H1 (cell line): ENCODE results near the gene CD72. TPM values are rescaled to one million over a fixed set of nuclear protein-coding genes. Genes with fewer than 3 reads are reported as not detected.

Source experiments
- CTCF ChIA-PET: fragments of 300-600 bp; sonication (Branson Sonifier 250); formaldehyde crosslinking; loops from one replicate; lab custom pipeline; 2021; ENCODE audit not compliant: partially characterized antibody; lab: Charles Lee
- POLR2A ChIA-PET: fragments of 300-600 bp; sonication (Branson Sonifier 250); formaldehyde crosslinking; loops from one replicate; lab custom pipeline; 2021; ENCODE audit warnings: inconsistent platforms; ENCODE audit not compliant: partially characterized antibody; lab: Charles Lee
- DNase-seq, 2 experiments: peaks; one replicate each; pipeline versions ENCODE4 v3.0.0 to v3.0.0-alpha.2; 2010 to 2022; ENCODE audit warnings: low spot score in 2 of 2, low read depth in 1 of 2, mixed read lengths in 1 of 2
- FAIRE-seq: peaks from 2 replicates; lab custom pipeline; 2011; peaks lifted over from hg19 to GRCh38; lab: Jason Lieb, UNC
- H2AFZ ChIP-seq: 2 replicates; pipeline ENCODE4 v1.8.1; 2012; ENCODE audit warnings: low read length, inconsistent platforms
- H2AK5ac ChIP-seq: 2 replicates; pipeline ENCODE4 v1.6.1; 2013; ENCODE audit warnings: low read depth, low read length
- H2BK120ac ChIP-seq: replicated peaks from 2 replicates; pipeline ENCODE3; 2013; ENCODE audit warnings: low read depth, low read length, inconsistent platforms
- H2BK12ac ChIP-seq: 2 replicates; pipeline ENCODE4 v1.6.1; 2013; ENCODE audit warnings: low read depth, low read length
- H2BK15ac ChIP-seq: 2 replicates; pipeline ENCODE4 v1.6.1; 2013; ENCODE audit warnings: low read length
- H2BK20ac ChIP-seq: 2 replicates; pipeline ENCODE4 v1.6.1; 2013; ENCODE audit warnings: low read length
- H2BK5ac ChIP-seq: 2 replicates; pipeline ENCODE4 v1.6.1; 2013; ENCODE audit warnings: low read depth, low read length
- H3K14ac ChIP-seq: 2 replicates; pipeline ENCODE4 v1.6.1; 2013; ENCODE audit warnings: inconsistent platforms; ENCODE audit not compliant: insufficient read length
- H3K18ac ChIP-seq: 2 replicates; pipeline ENCODE4 v1.6.1; 2013; ENCODE audit warnings: low read length; ENCODE audit errors: extremely low read depth
- H3K23ac ChIP-seq: 2 replicates; pipeline ENCODE4 v1.6.1; 2013; ENCODE audit warnings: inconsistent platforms; ENCODE audit not compliant: insufficient read length
- H3K23me2 ChIP-seq: 2 replicates; pipeline ENCODE4 v1.6.1; 2013; ENCODE audit warnings: low read depth, low read length
- H3K27ac ChIP-seq: 2 replicates; pipeline ENCODE4 v1.6.1; 2011; ENCODE audit warnings: low read depth, low read length, inconsistent platforms
- H3K27me3 ChIP-seq, 4 experiments: replicated peaks in 1 of 4; 1 replicate in 1 of 4; 2 replicates in 3 of 4; pipeline versions ENCODE4 v1.6.1 to v1.8.1; 2011 to 2013; ENCODE audit warnings: low read length in 3 of 4, mild to moderate bottlenecking in 3 of 4, inconsistent platforms in 2 of 4, mixed read lengths in 2 of 4, moderate library complexity in 1 of 4; ENCODE audit not compliant: control insufficient read depth in 3 of 4, insufficient read depth in 3 of 4; ENCODE audit errors: extremely low read depth in 1 of 4
- H3K36me3 ChIP-seq, 4 experiments: 2 replicates each; pipeline versions ENCODE4 v1.6.1 to v1.8.1; 2011 to 2013; ENCODE audit warnings: mild to moderate bottlenecking in 4 of 4, low read length in 3 of 4, moderate library complexity in 2 of 4, control low read depth in 1 of 4, inconsistent platforms in 1 of 4; ENCODE audit not compliant: insufficient read depth in 4 of 4, control insufficient read depth in 2 of 4
- H3K4ac ChIP-seq: replicated peaks from 2 replicates; pipeline ENCODE3; 2013; ENCODE audit warnings: low read length, low read depth, mixed read lengths, inconsistent platforms; ENCODE audit not compliant: insufficient read length
- H3K4me1 ChIP-seq, 4 experiments: replicated peaks in 1 of 4; 1 replicate in 1 of 4; 2 replicates in 3 of 4; pipeline versions ENCODE4 v1.6.1 to v1.8.1; 2011 to 2013; ENCODE audit warnings: low read length in 3 of 4, inconsistent platforms in 2 of 4, mixed read lengths in 1 of 4; ENCODE audit not compliant: insufficient read depth in 4 of 4, control insufficient read depth in 3 of 4
- H3K4me2 ChIP-seq, 2 experiments: 2 replicates each; pipeline versions ENCODE4 v1.6.1 to v1.8.1; 2011 to 2013; ENCODE audit warnings: low read depth in 2 of 2, low read length in 2 of 2, control low read depth in 1 of 2, inconsistent platforms in 1 of 2, mild to moderate bottlenecking in 1 of 2; ENCODE audit not compliant: insufficient read depth in 1 of 2
- H3K4me3 ChIP-seq, 4 experiments: fragments of 200-600, 300-600 bp in 1 of 4; sonication (generic), shearing (Covaris generic), sonication (Bioruptor Twin) in 1 of 4; 2 replicates each; pipeline versions ENCODE4 v1.5.1 to v1.8.1; 2011 to 2016; ENCODE audit warnings: low read length in 4 of 4, low read depth in 3 of 4, control low read depth in 2 of 4, inconsistent platforms in 2 of 4, mild to moderate bottlenecking in 2 of 4, mixed read lengths in 1 of 4, moderate library complexity in 1 of 4; ENCODE audit not compliant: insufficient read depth in 2 of 4; ENCODE audit errors: extremely low read depth in 1 of 4
- H3K56ac ChIP-seq: replicated peaks from 2 replicates; pipeline ENCODE3; 2013; ENCODE audit warnings: low read depth, mild to moderate bottlenecking, mixed read lengths, low read length, inconsistent platforms; ENCODE audit not compliant: insufficient read length
- H3K79me1 ChIP-seq: 2 replicates; pipeline ENCODE4 v1.6.1; 2013; ENCODE audit warnings: low read depth, low read length, control low read depth
- H3K79me2 ChIP-seq, 2 experiments: 2 replicates each; pipeline versions ENCODE4 v1.6.1 to v1.8.1; 2012 to 2013; ENCODE audit warnings: low read length in 2 of 2, mild to moderate bottlenecking in 2 of 2, inconsistent platforms in 1 of 2; ENCODE audit not compliant: insufficient read depth in 2 of 2, control insufficient read depth in 1 of 2
- H3K9ac ChIP-seq, 4 experiments: replicated peaks in 1 of 4; 1 replicate in 1 of 4; 2 replicates in 3 of 4; pipeline versions ENCODE4 v1.6.1 to v1.8.1; 2011 to 2013; ENCODE audit warnings: low read depth in 3 of 4, low read length in 3 of 4, control low read depth in 2 of 4, mild to moderate bottlenecking in 2 of 4, moderate library complexity in 2 of 4, inconsistent platforms in 1 of 4; ENCODE audit errors: extremely low read depth in 1 of 4
- H3K9me3 ChIP-seq, 2 experiments: 2 replicates each; pipeline versions ENCODE4 v1.6.1 to v1.8.1; 2012 to 2013; ENCODE audit warnings: mild to moderate bottlenecking in 2 of 2, moderate library complexity in 2 of 2, control low read depth in 1 of 2, inconsistent platforms in 1 of 2, low read depth in 1 of 2, low read length in 1 of 2, mixed read lengths in 1 of 2; ENCODE audit not compliant: insufficient read depth in 2 of 2
- H4K20me1 ChIP-seq, 2 experiments: replicated peaks in 1 of 2; 2 replicates each; pipeline versions ENCODE3 to v1.8.1; 2011 to 2013; ENCODE audit warnings: inconsistent platforms in 2 of 2, low read length in 2 of 2, mild to moderate bottlenecking in 1 of 2; ENCODE audit not compliant: insufficient read depth in 2 of 2, control insufficient read depth in 1 of 2
- H4K5ac ChIP-seq: 2 replicates; pipeline ENCODE4 v1.6.1; 2013; ENCODE audit warnings: low read length, low read depth, mixed read lengths, inconsistent platforms; ENCODE audit not compliant: insufficient read length
- H4K8ac ChIP-seq: 2 replicates; pipeline ENCODE4 v1.8.0; 2013; ENCODE audit warnings: mild to moderate bottlenecking, moderate library complexity, low read length, inconsistent platforms; ENCODE audit not compliant: insufficient read depth; ENCODE audit errors: extremely low read depth
- H4K91ac ChIP-seq: replicated peaks from 2 replicates; pipeline ENCODE3; 2013; ENCODE audit warnings: low read length, mixed read lengths, inconsistent platforms; ENCODE audit not compliant: insufficient read length
- ASH2L ChIP-seq: fragments of 200-600, 300-600 bp; sonication (generic); IDR thresholded peaks from one replicate; pipeline ENCODE4 v1.7.1; 2017; ENCODE audit warnings: low read length
- BCL11A ChIP-seq, 2 experiments: IDR thresholded peaks; one replicate each; pipeline ENCODE4 v1.6.1; 2011; ENCODE audit warnings: low read depth in 2 of 2, low read length in 2 of 2, mild to moderate bottlenecking in 2 of 2
- CBX8 ChIP-seq: fragments of 300-800, 300-1000 bp; sonication (generic); IDR thresholded peaks from 2 replicates; pipeline ENCODE4 v1.7.1; 2016; ENCODE audit warnings: low read depth, low read length, borderline replicate concordance
- CEBPB ChIP-seq: IDR thresholded peaks from 2 replicates; pipeline ENCODE4 v1.6.1; 2012; ENCODE audit warnings: low read depth, low read length
- E2F6 ChIP-seq: IDR thresholded peaks from 2 replicates; pipeline ENCODE4 v1.6.1; 2012; ENCODE audit warnings: inconsistent platforms
- HDAC2 ChIP-seq, 2 experiments: fragments of 300-600 bp in 1 of 2; sonication (generic) in 1 of 2; IDR thresholded peaks; 2 replicates each; pipeline ENCODE4 v1.6.1; 2011 to 2012; ENCODE audit warnings: low read depth in 2 of 2, low read length in 2 of 2, mild to moderate bottlenecking in 2 of 2, moderate library complexity in 2 of 2, borderline replicate concordance in 1 of 2, inconsistent platforms in 1 of 2
- JUND ChIP-seq: IDR thresholded peaks from 2 replicates; pipeline ENCODE4 v1.6.1; 2011; ENCODE audit warnings: mild to moderate bottlenecking, improper control_type of control experiment, low read length
- NRF1 ChIP-seq: IDR thresholded peaks from 2 replicates; pipeline ENCODE4 v1.6.1; 2011; ENCODE audit warnings: mild to moderate bottlenecking, low read depth, low read length, improper control_type of control experiment
- SIN3A ChIP-seq, 2 experiments: IDR thresholded peaks in 1 of 2; conservative IDR thresholded peaks in 1 of 2; 2 replicates each; pipeline ENCODE4 v1.6.1; 2011 to 2012; ENCODE audit warnings: low read length in 2 of 2, improper control_type of control experiment in 1 of 2, low read depth in 1 of 2, mild to moderate bottlenecking in 1 of 2
- SP1 ChIP-seq: IDR thresholded peaks from 2 replicates; pipeline ENCODE4 v1.6.1; 2011; ENCODE audit warnings: low read depth, low read length
- USF2 ChIP-seq: IDR thresholded peaks from 2 replicates; pipeline ENCODE4 v1.6.1; 2011; ENCODE audit warnings: low read length, improper control_type of control experiment
- WGBS, 2 experiments: shearing (Covaris generic) in 1 of 2; methylation state at CpG; one replicate each; pipeline versions ENCODE4 v1.1.6 to v1.1.7; 2013 to 2015; ENCODE audit warnings: low lambda C conversion rate in 2 of 2, mixed read lengths in 2 of 2, inconsistent platforms in 1 of 2, low coverage in 1 of 2, missing lambda C conversion rate in 1 of 2; ENCODE audit not compliant: insufficient replicate concordance in 2 of 2, insufficient coverage in 1 of 2, insufficient read length in 1 of 2; ENCODE audit errors: extremely low coverage in 1 of 2, missing lambda C conversion rate in 1 of 2; 5-methylcytosine and 5-hydroxymethylcytosine counted together
- polyA plus RNA-seq, 7 experiments: library from polyadenylated mRNA; depleted of rRNA in 3 of 7; stranded (reverse) in 5 of 7; unstranded in 2 of 7; fragments of >200 nt in 5 of 7; fragments of 200-250 nt in 2 of 7; gene quantifications; 1 replicate in 5 of 7; 2 replicates in 1 of 7; 4 replicates in 1 of 7; pipeline versions ENCODE4 v1.2.1 to v1.2.3, GENCODE V29; 2011 to 2013; ENCODE audit warnings: missing spikeins in 2 of 7, mixed read lengths in 2 of 7
- total RNA-seq: library from RNA; stranded (reverse); fragmentation: NEBNext Ultra II Directional; extraction: Animal tissue kit (Norgen Biotek cat#: 25700); gene quantifications from 2 replicates; pipeline ENCODE4 v1.2.1, GENCODE V29; 2021

Gene CD72
- total and polyA plus RNA-seq, 2 of the 8 experiments (the other 6 are each of a cell fraction or from before 2014, with no cell fraction given), result 4.0 to 4.5 TPM

GRCh38 chr9:35661756-35662350 lies 43.6 kb upstream of the CD72 start:
- no peak for FAIRE-seq
- DNase-seq, result no peak
- no peak overlapping the region for H2BK5ac ChIP-seq
- peaks cover 13% of the 10 kb centered on the region for H3K23me2 ChIP-seq
- no peak overlapping the region for H3K4ac ChIP-seq
- WGBS, 2 experiments, result 87% methylated on average over 3 of the region's 3 CpGs; no CpG with 5 or more reads in 1 of the 2 experiments
- H3K27ac ChIP-seq, result no peak overlapping the region
- H4K20me1 ChIP-seq, result peaks cover 2 to 6% of the 10 kb centered on the region in 2 experiments
- H3K14ac ChIP-seq, result no peak overlapping the region
- H4K5ac ChIP-seq, result no peak overlapping the region
- H3K18ac ChIP-seq, result no peak overlapping the region
- H4K91ac ChIP-seq, result no peak overlapping the region
- H2AK5ac ChIP-seq, result no peak overlapping the region
- peaks cover 0 to 5% (median 2%) of the 10 kb centered on the region in 4 experiments for H3K4me1 ChIP-seq
- ChIA-PET POLR2A (interaction anchor here (0.6 to 7.9 kb wide), 10 partner anchors 10 to 173 kb away, joined by 3 to 84 read pairs (median 5); partner anchors contain the start of genes CA9 and TPM2), CTCF (interaction anchor here (0.6 to 15.9 kb wide), 25 partner anchors 8 to 872 kb away, joined by 3 to 347 read pairs (median 6); partner anchors contain the start of genes CA9, CREB3, GBA2 and HINT2)
- no peak overlapping the region for H2BK120ac ChIP-seq
- H3K36me3 ChIP-seq, result peaks cover 6 to 32% (median 13%) of the 10 kb centered on the region in 4 experiments
- H3K27me3 ChIP-seq, result no peaks in the 10 kb centered on the region
- no peak overlapping the region for H2BK20ac ChIP-seq
- no peak overlapping the region for H2BK12ac ChIP-seq
- no peak overlapping the region for H3K56ac ChIP-seq
- H3K9ac ChIP-seq, result no peak overlapping the region
- H3K79me2 ChIP-seq, result no peaks in the 10 kb centered on the region; a peak in 1 of 4 replicates
- H3K4me3 ChIP-seq, result no peak overlapping the region
- H2BK15ac ChIP-seq, result no peak overlapping the region
- no peaks in the 10 kb centered on the region for H3K9me3 ChIP-seq
- H3K79me1 ChIP-seq, result peaks cover 2% of the 10 kb centered on the region; the same call in 1 of the 2 replicates
- H2AFZ ChIP-seq, result no peak overlapping the region
- H4K8ac ChIP-seq, result no peak overlapping the region
- H3K4me2 ChIP-seq, result no peak overlapping the region
- no peak overlapping the region for H3K23ac ChIP-seq
- TF ChIP-seq BCL11A (IDR thresholded peaks at IDR 0.05; ENCODE audit: low read depth in 2 of 2, low read length in 2 of 2) (no peak), CEBPB (no peak), CBX8 (no peak), E2F6 (no peak), USF2 (no peak), SP1 (no peak), HDAC2 (IDR thresholded peaks at IDR 0.05; ENCODE audit: borderline replicate concordance in 1 of 2, low read depth in 2 of 2, low read length in 2 of 2) (no peak), SIN3A (conservative IDR thresholded peaks at IDR 0.05 in 1 of 2, IDR thresholded peaks at IDR 0.05 in 1 of 2; ENCODE audit: low read depth in 1 of 2, low read length in 2 of 2) (no peak), ASH2L (no peak), NRF1 (no peak), JUND (no peak)
